Glomerular endothelial cell (primary cell): Measurements from ENCODE around the gene PPP2R5B. TPM values are rescaled to one million over a fixed set of nuclear protein-coding genes. Genes with fewer than 3 reads are reported as not detected.

Experiments used
- DNase-seq: peaks from one replicate; pipeline ENCODE4 v3.0.0-alpha.2; 2011; ENCODE audit warnings: low read depth, low spot score; ENCODE audit errors: extremely low read depth
- total RNA-seq: library from RNA; depleted of rRNA; stranded (reverse); fragments of >200 nt; gene quantifications from 2 replicates; pipeline ENCODE4 v1.2.3, GENCODE V29; 2015

Gene PPP2R5B
- total RNA-seq, 1 donor from 2014 or later = 47.9 TPM

DNA sequence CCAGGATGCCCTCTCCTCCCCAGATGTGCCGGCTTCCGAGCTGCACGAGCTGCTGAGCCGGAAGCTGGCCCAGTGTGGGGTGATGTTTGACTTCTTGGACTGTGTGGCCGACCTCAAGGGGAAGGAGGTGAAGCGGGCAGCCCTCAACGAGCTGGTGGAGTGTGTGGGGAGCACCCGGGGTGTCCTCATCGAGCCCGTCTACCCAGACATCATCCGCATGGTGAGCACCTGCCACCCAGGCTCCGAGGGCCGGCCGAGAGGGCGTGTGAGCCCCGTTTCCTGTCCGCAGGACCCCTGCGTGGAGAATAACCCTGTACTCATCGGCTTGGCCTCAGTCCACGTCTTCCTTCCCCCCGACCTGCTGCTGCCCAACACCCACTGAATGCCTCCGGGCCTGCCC lies 2.2 kb downstream of the PPP2R5B start:
- no peak for DNase-seq

GRCh38 chr11:64928957-64929356 lies 4.5 kb downstream of the PPP2R5B start:
- DNase-seq = no peak

- DNase-seq = no peak
Observed at GRCh38 chr11:64929625-64930024, 5.1 kb downstream of the PPP2R5B start.

DNA sequence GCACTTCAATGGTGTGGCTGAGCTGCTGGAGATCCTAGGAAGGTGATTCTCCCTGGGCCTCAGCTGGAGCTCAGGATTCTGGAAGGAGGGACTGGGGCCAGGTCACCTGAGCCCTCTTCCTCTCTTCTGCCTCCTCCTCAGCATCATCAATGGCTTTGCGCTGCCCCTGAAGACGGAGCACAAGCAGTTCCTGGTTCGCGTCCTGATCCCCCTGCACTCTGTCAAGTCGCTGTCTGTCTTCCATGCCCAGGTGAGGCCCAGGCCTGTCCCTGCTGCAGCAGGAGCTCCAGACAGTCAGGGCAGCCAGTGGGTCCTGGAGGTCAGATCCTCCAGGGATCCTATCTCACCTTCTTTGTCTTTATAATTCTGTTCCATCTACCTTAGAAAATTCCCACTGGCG lies 5.9 kb downstream of the PPP2R5B start:
- DNase-seq = no peak

DNA sequence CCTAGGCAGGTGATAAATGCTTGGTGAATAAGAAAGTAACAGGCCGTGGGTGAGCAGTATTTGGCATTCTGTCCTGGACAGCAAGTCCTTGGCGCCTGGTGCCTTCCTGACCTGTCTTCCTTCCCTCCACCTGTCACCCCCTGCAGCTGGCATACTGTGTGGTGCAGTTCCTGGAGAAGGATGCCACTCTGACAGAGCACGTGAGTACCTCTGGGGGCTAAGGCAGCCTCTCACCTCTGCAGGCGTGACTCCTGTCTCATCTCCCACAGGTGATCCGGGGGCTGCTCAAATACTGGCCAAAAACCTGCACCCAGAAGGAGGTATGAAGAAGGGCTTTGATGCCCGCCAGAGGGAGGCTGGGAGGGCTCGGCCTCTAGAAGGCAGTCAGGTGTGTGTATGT lies 6.8 kb downstream of the PPP2R5B start:
- no peak for DNase-seq

GRCh38 chr11:64932324-64932723 lies 7.8 kb downstream of the PPP2R5B start:
- no peak for DNase-seq

GRCh38 chr11:64933213-64933934 lies 8.9 kb downstream of the PPP2R5B start:
- no peak for DNase-seq

GRCh38 chr11:64933935-64934681 lies 9.6 kb downstream of the PPP2R5B start:
- no peak for DNase-seq

DNA sequence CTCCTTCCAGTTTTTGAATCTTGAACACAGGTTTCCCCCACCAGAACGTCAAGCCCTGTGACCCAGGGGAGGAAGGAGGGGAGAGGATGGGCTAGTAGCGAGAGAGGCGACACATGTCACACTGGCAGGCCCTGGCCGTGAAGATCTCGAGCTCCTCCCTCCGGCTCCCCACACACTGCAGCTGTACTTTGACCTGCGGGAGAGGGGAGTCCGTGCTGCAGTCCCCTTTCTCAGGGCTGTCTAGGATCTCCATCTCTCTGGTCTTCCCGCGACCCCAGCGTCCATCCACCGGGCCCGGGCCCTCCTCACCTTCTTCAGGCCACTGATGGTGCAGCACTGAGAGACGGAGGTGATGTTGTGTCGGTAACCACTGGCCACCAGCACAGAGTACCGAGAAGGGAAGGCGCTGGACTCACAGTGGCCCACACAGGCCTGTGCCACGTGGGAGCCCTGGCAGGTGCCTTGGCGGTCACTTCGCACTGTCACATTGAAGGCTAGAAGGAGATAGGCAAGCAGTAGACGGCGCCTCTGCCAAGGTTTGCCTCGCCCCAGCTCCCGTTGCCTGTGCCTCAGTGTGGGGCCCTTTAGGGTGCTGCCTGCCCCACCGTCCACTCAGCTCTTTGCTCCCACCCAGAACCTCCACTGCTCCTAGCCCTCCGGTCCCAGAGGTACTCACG lies 10.3 kb downstream of the PPP2R5B start:
- DNase-seq = no peak

- no peak for DNase-seq
Observed at GRCh38 chr11:64935359-64936081, 11.0 kb downstream of the PPP2R5B start, which contains the start of gene GPHA2. GPHA2 (minus strand) TSS chr11:64935893; CDS start chr11:64935460, 433 bp downstream.

DNA sequence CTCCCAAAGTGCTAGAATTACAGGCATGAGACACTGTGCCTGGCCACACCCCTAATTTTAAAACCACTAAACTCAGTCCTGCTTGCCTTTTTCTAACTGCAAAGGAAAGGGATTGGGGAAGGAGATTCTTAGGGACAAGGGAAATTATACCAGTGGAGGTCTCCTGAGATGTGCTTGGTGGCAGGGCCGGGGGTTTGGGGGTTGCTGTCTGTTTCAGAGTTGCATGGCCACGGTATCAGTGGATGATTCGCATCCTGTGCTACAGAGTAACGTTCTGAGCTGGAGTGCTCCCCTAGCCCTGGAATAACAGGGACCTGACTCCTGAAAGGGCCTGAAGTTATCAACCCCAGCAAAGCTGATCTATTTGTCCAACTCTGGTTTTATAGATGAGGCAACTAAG lies 12.1 kb downstream of the PPP2R5B start:
- DNase-seq = no peak

- no peak for DNase-seq
Observed at GRCh38 chr11:64947208-64947814, 22.8 kb downstream of the PPP2R5B start.

GRCh38 chr11:64951529-64951928 lies 27.0 kb downstream of the PPP2R5B start:
- no peak for DNase-seq

- DNase-seq = no peak
Observed at GRCh38 chr11:64954201-64954600, 29.7 kb downstream of the PPP2R5B start.

GRCh38 chr11:64959498-64959897 lies 35.0 kb downstream of the PPP2R5B start:
- DNase-seq = no peak

GRCh38 chr11:64960719-64961118 lies 36.2 kb downstream of the PPP2R5B start:
- no peak for DNase-seq

- no peak for DNase-seq
Observed at GRCh38 chr11:64963072-64963631, 38.7 kb downstream of the PPP2R5B start.

DNA sequence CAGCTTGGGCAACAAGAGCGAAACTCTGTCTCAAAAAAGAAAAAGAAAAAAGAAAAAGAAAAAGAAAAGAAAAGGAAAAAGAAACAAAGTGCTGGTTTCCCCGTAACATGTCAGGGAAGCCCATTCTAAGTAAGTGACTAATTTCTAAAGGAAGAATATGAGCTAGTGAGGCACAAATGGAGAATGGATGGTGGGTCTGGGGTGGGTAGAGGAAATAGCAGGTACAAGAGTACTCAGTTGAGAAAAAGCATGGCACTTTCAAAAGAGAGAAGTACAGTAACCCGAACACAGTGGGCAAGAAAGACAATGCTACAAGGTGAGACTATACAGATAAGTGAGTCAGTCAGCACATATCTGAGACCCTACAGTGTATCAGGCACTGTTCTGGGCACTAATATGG lies 42.9 kb downstream of the PPP2R5B start:
- no peak for DNase-seq

DNA sequence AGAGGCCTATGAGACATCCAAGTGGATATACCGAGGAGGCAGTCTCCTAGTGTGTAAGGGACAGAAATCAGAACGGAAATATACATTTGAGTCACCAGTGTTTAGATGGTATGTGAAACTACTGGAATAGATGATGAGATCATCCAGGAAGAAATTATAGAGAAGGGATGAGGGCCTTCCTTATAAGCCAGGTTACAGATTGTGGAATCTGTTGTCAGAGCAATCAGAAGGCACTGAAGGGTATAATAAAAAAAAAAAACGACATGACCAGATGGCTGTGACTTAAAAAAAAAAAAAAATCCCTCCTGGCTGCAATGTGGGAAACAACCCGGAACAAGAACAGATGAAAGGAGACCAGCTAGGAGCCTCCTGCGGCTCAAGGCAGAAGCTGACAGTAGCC lies 44.7 kb downstream of the PPP2R5B start:
- DNase-seq = no peak

DNA sequence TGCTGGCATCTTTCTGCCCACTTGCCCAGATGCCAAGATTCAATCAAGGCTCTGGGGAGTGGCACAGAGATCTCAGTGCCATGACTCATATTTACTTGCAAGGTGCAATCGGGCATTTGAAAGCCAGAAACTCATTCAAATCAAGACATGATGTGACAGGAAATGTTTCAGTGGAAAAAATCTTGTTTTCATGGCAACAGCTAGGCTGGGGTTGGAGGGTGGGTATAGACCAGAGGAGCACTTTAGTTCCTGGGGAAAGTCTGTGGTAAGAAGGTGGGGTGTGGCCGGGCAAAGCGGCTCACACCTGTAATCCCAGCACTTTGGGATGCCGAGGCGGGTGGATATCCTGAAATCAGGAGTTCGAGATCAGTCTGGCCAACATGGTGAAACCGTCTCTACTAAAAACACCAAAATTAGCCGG lies 46.3 kb downstream of the PPP2R5B start:
- no peak for DNase-seq
